ENCODE results near the gene FN3KRP.

GRCh38 chr17:82740906-82741759 is 24.6 kb downstream of the FN3KRP start:
- TF ChIP-seq KLF5 (IDR thresholded peaks at IDR 0.05; ENCODE audit: partially characterized antibody) (no peak), ZZZ3 (IDR thresholded peaks at IDR 0.05; ENCODE audit: control insufficient read depth, insufficient read length, low read depth) (no peak), RCOR1 (conservative IDR thresholded peaks at IDR 0.05; ENCODE audit: low read depth, low read length) (no peak), BHLHE40 (IDR thresholded peaks at IDR 0.05; ENCODE audit: borderline replicate concordance in 1 of 2, low read depth in 2 of 2, low read length in 1 of 2) (no peak), SUZ12 (IDR thresholded peaks at IDR 0.05; ENCODE audit: unreplicated experiment) (no peak), CTCF (IDR thresholded peaks at IDR 0.05 in 2 of 3, conservative IDR thresholded peaks at IDR 0.05 in 1 of 3; ENCODE audit: control insufficient read depth in 2 of 3, extremely low read depth in 1 of 3, insufficient read depth in 1 of 3, low read depth in 3 of 3, low read length in 3 of 3) (no peak), ZNF622 (IDR thresholded peaks at IDR 0.05) (no peak), TAF1 (IDR thresholded peaks at IDR 0.05; ENCODE audit: borderline replicate concordance, low read depth, low read length) (no peak), ELK1 (IDR thresholded peaks at IDR 0.05; ENCODE audit: low read depth, low read length) (no peak), IKZF1 (conservative IDR thresholded peaks at IDR 0.05) (no peak)

All from GM12878 (cell line).